Urothelium cell line (cell line): ENCODE data around the gene BICRAL.
"Not testable (repeated sequence)": the region's sequence is repeated elsewhere in the genome, so short reads cannot be mapped to it uniquely, and the experiment has no call there.

Experiments
- DNase-seq: peaks from one replicate; pipeline ENCODE4 v3.0.0; 2011; ENCODE audit warnings: low spot score, mixed read lengths
- FAIRE-seq: peaks from 2 replicates; lab custom pipeline; 2011; peaks lifted over from hg19 to GRCh38; lab: Jason Lieb, UNC

BICRAL gene

GRCh38 chr6:42781796-42782688, at the start of gene BICRAL:
BICRAL (plus strand) TSS chr6:42782052; CDS start chr6:42822023, 39,971 bp downstream.
- FAIRE-seq (no peak), DNase-seq (peak; percentile 84)

- not testable (repeated sequence) for DNase-seq, FAIRE-seq
These were observed 47.9 kb upstream of the BICRAL start for GRCh38 chr6:42733867-42734481.

- DNase-seq (no peak), FAIRE-seq (no peak)
These were observed 45.9 kb upstream of the BICRAL start for GRCh38 chr6:42735976-42736375.

- FAIRE-seq = no peak
- no peak for DNase-seq
These were observed 41.1 kb upstream of the BICRAL start for GRCh38 chr6:42740725-42741124.

- no peak for DNase-seq
These were observed 39.5 kb upstream of the BICRAL start for GRCh38 chr6:42742116-42742894.

GRCh38 chr6:42744351-42744893, 37.4 kb upstream of the BICRAL start:
- DNase-seq = no peak
- no peak for FAIRE-seq

More at GRCh38 chr6:42742116-42742894, 39.5 kb upstream of the BICRAL start:
- no peak for FAIRE-seq

GRCh38 chr6:42745083-42745639, 36.7 kb upstream of the BICRAL start:
- FAIRE-seq = no peak
- no peak for DNase-seq

GRCh38 chr6:42745640-42746462, 36.0 kb upstream of the BICRAL start, which contains the start of gene TBCC:
TBCC (minus strand) TSS chr6:42746103; CDS start chr6:42746073, 30 bp downstream.
- peak; percentile 98 for DNase-seq
- peak; percentile 5 for FAIRE-seq

GRCh38 chr6:42746463-42747391, 35.1 kb upstream of the BICRAL start:
- DNase-seq = peak; percentile 92
- no peak for FAIRE-seq

- FAIRE-seq (no peak), DNase-seq (no peak)
These were observed 33.5 kb upstream of the BICRAL start for GRCh38 chr6:42748203-42748898.

GRCh38 chr6:42751055-42751454, 30.8 kb upstream of the BICRAL start:
- DNase-seq = no peak
- no peak for FAIRE-seq

- no peak for FAIRE-seq
- no peak for DNase-seq
These were observed 27.1 kb upstream of the BICRAL start for GRCh38 chr6:42754759-42755158.

- DNase-seq (no peak), FAIRE-seq (no peak)
These were observed 25.1 kb upstream of the BICRAL start for GRCh38 chr6:42756722-42757121.

- no peak for DNase-seq
- FAIRE-seq = no peak
These were observed 23.0 kb upstream of the BICRAL start for GRCh38 chr6:42758756-42759430.

- FAIRE-seq (no peak), DNase-seq (no peak)
These were observed 20.4 kb upstream of the BICRAL start for GRCh38 chr6:42761287-42762067.

- no peak for FAIRE-seq
- no peak for DNase-seq
These were observed 19.4 kb upstream of the BICRAL start for GRCh38 chr6:42762426-42762859.

GRCh38 chr6:42762950-42763349, 18.9 kb upstream of the BICRAL start:
- no peak for FAIRE-seq
- no peak for DNase-seq
